RWPE1 (cell line): ENCODE data around the gene FKBP8.

Source experiments
- CTCF ChIA-PET: fragments of 350-600 bp; sonication (Branson Sonifier 250); formaldehyde crosslinking; extraction: SDS; loops from one replicate; lab custom pipeline; 2021; lab: Yijun Ruan, JAX
- POLR2A ChIA-PET: fragments of 400-600 bp; formaldehyde crosslinking; extraction: SDS; loops from one replicate; lab custom pipeline; 2020; ENCODE audit warnings: antibody characterized with exemption; ENCODE audit not compliant: low non-redundant PET; lab: Yijun Ruan, JAX
- DNase-seq: peaks from one replicate; pipeline ENCODE4 v3.0.0; 2012; ENCODE audit warnings: low spot score
- H3K27ac ChIP-seq: fragments of 450-650 bp; 2 replicates; pipeline ENCODE4 v1.5.1; 2017
- CTCF ChIP-seq: fragments of 450-650 bp; conservative IDR thresholded peaks from 2 replicates; pipeline ENCODE4 v1.5.1; 2017; ENCODE audit warnings: low read depth, mild to moderate bottlenecking

FKBP8 gene

GRCh38 chr19:18588611-18589379, 45.4 kb upstream of the FKBP8 start, which contains the start of gene REX1BD:
Gene REX1BD (plus strand): TSS chr19:18588798. CDS start chr19:18588802, 4 bp downstream.
- ChIA-PET POLR2A (interaction anchor here (0.6 to 1.5 kb wide), 7 partner anchors 16 to 258 kb away, joined by 3 to 6 read pairs (median 3); partner anchors contain the start of genes ELL, FKBP8 and UBA52), CTCF (interaction anchor here (0.5 to 3.2 kb wide), 18 partner anchors 9 to 367 kb away, joined by 3 to 8 read pairs (median 3); partner anchors contain the start of genes FKBP8 and UBA52)
- DNase-seq: peak; percentile 70
- H3K27ac ChIP-seq: peak within 1 kb of the TSS; percentile 96
- peak; percentile 98 for TF ChIP-seq CTCF

GRCh38 chr19:18587962-18588610, 44.7 kb upstream of the FKBP8 start:
- H3K27ac ChIP-seq: peak overlapping the region; percentile 96
- POLR2A ChIA-PET: interaction anchor here (1.5 kb wide), 1 partner anchor 16 kb away, joined by 3 read pairs; the partner anchor contains the start of gene UBA52
- DNase-seq: no peak
- TF ChIP-seq CTCF: no peak
- CTCF ChIA-PET: interaction anchor here (0.6 to 3.2 kb wide), 9 partner anchors 10 to 368 kb away, joined by 3 to 8 read pairs (median 4); partner anchors contain the start of gene UBA52

GRCh38 chr19:18587561-18587960, 44.2 kb upstream of the FKBP8 start:
- POLR2A ChIA-PET: interaction anchor here (0.7 to 1.5 kb wide), 2 partner anchors 11 to 15 kb away, joined by 3 to 6 read pairs; partner anchors contain the start of gene UBA52
- TF ChIP-seq CTCF: no peak
- CTCF ChIA-PET: interaction anchor here (0.6 to 3.2 kb wide), 6 partner anchors 9 to 277 kb away, joined by 3 to 8 read pairs (median 4); partner anchors contain the start of gene UBA52
- H3K27ac ChIP-seq: peak overlapping the region; percentile 96
- DNase-seq: no peak

- no peak overlapping the region for H3K27ac ChIP-seq
- DNase-seq: no peak
- ChIA-PET CTCF (no interaction called here), POLR2A (no interaction called here)
- TF ChIP-seq CTCF: no peak
Observed at GRCh38 chr19:18586306-18586705, 42.9 kb upstream of the FKBP8 start.

GRCh38 chr19:18580311-18580710, 36.9 kb upstream of the FKBP8 start:
- ChIA-PET POLR2A (no interaction called here), CTCF (interaction anchor here (1.2 kb wide), 1 partner anchor 9 kb away, joined by 3 read pairs; no protein-coding TSS in a partner anchor)
- no peak overlapping the region for H3K27ac ChIP-seq
- TF ChIP-seq CTCF: no peak
- no peak for DNase-seq

GRCh38 chr19:18577365-18577914, 34.1 kb upstream of the FKBP8 start:
- POLR2A ChIA-PET: no interaction called here
- peak overlapping the region; percentile 25; the same call in 1 of the 2 replicates for H3K27ac ChIP-seq
- no peak for DNase-seq
- CTCF ChIA-PET: interaction anchor here (0.7 to 1.3 kb wide), 3 partner anchors 10 to 648 kb away, joined by 4 to 6 read pairs (median 4); no protein-coding TSS in a partner anchor
- TF ChIP-seq CTCF: no peak
